Erythroblast (primary cell): Measurements from ENCODE around the gene SF3B4.

Experiments
- DNase-seq, 2 experiments: peaks; one replicate each; lab custom pipeline; 2025; lab: John Stamatoyannopoulos, UW
- GATA1 ChIP-seq: IDR thresholded peaks from 2 replicates; pipeline ENCODE4 v1.6.1; 2011; ENCODE audit warnings: low read depth, mild to moderate bottlenecking, control low read depth, low read length, moderate library complexity
- POLR2A ChIP-seq: IDR thresholded peaks from 2 replicates; pipeline ENCODE4 v1.6.1; 2011; ENCODE audit warnings: mild to moderate bottlenecking, low read length

SF3B4 gene

DNA sequence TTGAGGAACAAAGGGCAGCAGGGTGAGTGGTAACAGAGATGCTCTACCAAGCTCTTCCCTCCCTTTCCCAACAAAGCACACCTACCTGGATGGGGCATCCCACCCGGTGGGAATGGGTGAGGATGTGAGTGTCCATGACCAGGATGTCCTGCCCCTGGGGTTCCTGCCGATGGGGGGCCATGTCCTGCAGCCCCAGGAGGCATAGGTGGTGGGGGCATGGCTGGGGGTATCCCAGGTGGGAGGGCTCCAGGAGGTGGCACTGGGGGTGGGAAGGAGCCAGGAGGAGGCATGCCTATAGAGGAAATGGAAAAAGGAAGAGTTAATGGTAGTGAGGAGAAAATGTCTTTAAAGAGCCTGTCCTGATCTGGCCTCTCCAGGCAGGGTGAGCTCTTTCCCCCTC, 1.9 kb downstream of the SF3B4 start:
- TF ChIP-seq GATA1 = no peak
- no peak for TF ChIP-seq POLR2A
- DNase-seq = no peak

DNA sequence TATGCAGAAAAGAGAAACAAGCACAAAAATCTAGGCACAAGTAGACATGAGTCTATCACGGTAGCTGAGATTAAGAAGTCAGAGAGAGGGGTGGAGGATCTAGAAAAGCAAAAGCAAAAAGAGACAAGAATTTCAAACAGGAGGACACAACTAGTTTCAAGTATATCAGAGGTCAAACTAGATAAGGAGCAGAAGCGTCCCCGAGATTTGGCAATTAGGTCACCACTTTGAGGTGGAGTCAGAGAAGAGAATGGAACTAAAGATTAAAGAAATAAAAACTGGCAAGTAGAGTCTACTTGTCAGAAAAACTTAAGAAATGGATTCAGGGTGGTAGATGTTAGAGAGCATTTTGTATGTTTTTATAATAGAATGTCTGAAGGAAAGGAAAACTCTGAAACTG, 2.3 kb downstream of the SF3B4 start:
- TF ChIP-seq POLR2A (no peak), GATA1 (no peak)
- peak; percentile 52 to 64 for DNase-seq

- TF ChIP-seq POLR2A (no peak), GATA1 (no peak)
- peak; percentile 69 to 73 for DNase-seq
These were observed 4.0 kb downstream of the SF3B4 start for GRCh38 chr1:149923626-149924025.

DNA sequence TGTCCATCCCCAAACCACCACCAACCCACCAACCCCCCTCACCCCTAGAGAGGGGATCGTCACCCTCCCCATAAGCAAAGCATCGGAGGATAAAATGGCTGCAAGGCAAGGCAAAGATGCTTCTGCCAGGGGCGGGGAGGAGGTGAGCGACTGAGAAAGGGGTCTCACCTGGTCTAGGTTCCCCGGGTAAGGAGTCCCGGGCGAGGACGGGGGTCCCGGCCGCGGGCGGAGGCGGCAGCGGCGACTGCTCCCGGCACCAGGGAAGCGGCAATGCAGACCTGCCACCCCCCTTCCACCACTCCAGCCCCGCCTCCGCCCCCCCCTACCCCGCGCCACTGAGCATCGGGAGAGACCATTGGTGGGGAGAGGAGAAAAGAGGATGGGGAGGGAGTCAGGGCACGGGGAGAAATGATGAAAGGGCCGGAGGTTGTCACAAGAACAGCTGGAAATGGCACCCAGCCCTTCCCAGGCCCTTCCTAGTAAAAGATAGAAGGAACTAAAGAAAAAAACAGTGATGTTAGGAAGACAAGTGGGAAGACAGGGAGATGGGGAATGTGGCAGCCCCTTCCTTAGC, 9.9 kb downstream of the SF3B4 start, which contains the start of gene SV2A:
SV2A (minus strand) TSS at position 274 of the 574 bp plus-strand sequence. CDS start 4,004 bp downstream, outside the sequence.
- TF ChIP-seq POLR2A (no peak), GATA1 (no peak)
- DNase-seq = no peak

- TF ChIP-seq POLR2A (no peak), GATA1 (no peak)
- DNase-seq = no peak
These were observed 10.7 kb downstream of the SF3B4 start for GRCh38 chr1:149916898-149917252.

- no peak for DNase-seq
- TF ChIP-seq GATA1 (no peak), POLR2A (no peak)
These were observed 11.3 kb downstream of the SF3B4 start for GRCh38 chr1:149916193-149916897.

DNA sequence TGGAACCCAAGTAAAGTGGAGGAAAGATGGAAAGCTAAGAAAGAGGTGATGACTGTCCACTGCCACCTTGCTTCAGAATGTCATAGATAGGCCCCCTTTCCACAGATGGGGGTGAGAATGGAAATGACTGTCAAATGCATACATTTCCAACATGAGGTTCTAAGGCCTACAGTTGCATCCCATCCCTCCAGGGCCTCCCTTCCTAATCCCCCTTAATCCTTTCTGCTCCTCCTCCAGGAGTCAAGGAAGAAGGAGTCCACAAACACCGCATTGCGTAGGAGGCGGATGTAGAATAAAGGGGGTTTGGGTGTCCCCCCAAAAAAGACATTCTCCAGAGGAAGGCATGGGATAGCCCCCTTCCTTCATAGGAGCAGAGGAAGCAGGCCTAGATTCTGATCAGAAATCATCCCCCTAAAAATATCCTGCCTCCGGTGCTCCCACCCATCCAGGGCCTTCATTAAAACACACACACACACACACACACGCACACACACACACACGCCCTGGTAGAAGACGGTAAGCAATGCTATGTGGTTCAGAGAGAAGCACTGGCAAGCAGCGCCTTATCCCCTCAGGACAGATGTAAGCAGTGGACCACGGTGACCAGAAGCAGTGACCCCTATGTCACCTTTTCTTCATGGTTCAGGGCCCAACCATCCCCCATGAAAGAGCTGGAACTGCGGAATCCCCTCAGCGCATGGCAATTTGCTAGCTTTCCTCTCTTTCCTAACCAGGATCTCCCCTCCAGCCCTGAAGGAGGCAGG, 12.0 kb downstream of the SF3B4 start:
- DNase-seq = no peak
- no peak for TF ChIP-seq GATA1
- TF ChIP-seq POLR2A = no peak

- DNase-seq = no peak
- TF ChIP-seq POLR2A (no peak), GATA1 (no peak)
These were observed 13.1 kb downstream of the SF3B4 start for GRCh38 chr1:149914545-149914944.

DNA sequence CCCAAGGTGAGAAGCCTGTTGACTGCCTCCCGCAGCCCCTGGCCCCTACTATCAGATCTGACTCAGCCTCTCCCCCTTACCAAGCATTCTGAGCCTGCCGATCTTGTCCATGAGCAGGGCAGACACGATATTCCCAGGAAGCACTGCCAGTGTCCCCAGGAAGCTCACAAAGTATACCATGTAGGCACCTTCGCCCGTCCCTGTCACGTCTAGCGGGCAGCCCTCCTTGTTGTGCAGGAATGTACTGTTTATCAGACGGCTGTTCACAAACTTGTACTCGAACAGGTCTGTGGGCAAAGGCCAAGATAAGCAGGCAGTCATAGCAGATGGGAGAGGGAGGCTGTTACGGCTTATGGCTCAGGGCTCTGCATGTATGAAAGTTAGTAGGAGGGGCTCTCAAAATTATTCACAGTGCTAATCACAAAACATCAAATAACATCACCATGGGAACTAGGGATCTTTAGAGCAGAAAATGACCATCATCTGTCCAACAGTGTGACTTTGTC, 21.0 kb downstream of the SF3B4 start:
- peak; percentile 60 to 79 for DNase-seq
- no peak for TF ChIP-seq GATA1
- TF ChIP-seq POLR2A = no peak

GRCh38 chr1:149903836-149904491, 23.6 kb downstream of the SF3B4 start:
- DNase-seq = no peak
- no peak for TF ChIP-seq POLR2A
- no peak for TF ChIP-seq GATA1

DNA sequence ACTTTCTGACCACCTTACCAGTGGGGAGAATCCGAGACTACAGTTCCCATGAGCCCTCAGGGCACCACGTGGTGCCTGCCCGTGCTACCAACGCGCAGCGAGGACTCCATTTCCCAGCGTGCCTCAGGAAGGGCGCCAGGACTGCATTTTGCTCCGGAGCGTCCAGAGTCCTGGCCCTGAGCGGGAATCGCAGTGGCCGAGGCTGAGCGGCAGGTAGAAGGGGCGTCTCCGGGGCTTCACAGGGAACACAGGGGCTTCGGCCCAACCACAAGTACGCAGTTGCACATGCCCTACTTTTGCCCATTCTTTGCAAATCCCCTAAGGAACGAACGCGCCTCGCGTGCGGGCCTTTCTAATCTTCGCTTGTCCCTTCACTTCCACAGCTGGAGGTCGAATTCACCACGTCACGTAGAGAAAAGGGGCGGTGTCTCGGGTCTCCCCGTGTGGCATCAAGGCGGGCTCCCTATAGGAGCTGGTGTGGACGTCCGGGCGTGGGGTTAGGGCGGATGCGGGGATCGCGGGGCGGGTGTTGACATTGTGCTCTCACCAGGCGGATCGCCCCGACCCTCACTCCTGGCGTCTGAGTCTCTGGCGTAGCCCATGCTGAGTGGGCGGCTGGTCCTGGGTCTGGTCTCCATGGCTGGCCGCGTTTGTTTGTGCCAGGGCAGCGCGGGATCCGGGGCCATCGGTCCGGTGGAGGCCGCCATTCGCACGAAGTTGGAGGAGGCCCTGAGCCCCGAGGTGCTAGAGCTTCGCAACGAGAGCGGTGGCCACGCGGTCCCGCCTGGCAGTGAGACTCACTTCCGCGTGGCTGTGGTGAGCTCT, 27.9 kb downstream of the SF3B4 start, which contains the start of gene BOLA1:
BOLA1 (plus strand) TSS at position 109 of the 825 bp plus-strand sequence; CDS start at position 601, 492 bp downstream.
- TF ChIP-seq GATA1 (no peak), POLR2A (peak; percentile 91)
- peak; percentile 91 for DNase-seq

DNA sequence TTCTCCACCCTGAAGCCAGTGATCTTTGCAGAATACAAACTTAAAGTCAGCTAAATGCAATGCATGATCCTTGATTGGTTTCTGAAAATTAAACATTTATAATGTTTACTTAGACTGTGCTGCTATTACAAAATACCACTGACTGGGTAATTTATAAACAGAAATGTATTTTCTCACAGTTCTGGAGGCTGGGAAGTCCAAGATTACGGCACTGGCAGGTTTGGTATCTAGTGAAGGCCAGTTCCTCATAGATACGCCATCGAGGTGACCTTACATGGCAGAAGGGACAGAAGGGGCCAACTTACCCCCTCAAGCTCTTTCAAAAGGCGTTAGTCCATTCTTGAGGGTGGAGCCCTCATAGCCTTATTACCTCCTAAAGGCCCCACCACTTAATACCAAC, 31.0 kb downstream of the SF3B4 start:
- TF ChIP-seq POLR2A = no peak
- TF ChIP-seq GATA1 = no peak
- no peak for DNase-seq

DNA sequence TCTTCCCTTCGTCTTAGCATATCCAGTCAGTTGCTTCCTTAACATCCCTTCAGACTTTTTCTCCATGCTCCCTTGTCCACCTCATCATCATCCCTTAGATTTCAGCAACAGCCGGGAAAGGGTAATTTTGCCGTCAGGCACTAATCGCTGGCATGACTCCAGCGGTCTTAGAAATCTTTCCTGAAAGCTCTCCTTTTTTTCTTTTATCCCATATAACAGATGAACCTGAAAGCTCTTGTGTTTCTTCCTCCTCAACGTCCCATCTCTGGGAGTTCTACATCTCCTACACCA, 38.7 kb downstream of the SF3B4 start:
- TF ChIP-seq GATA1 (no peak), POLR2A (no peak)
- DNase-seq = no peak
